ENCODE results near the gene TBC1D22A. TPM values are rescaled to one million over a fixed set of nuclear protein-coding genes. Genes with fewer than 3 reads are reported as not detected.

Gene TBC1D22A
- total RNA-seq, 1 experiment from 2014 or later = 32.6 TPM

DNA sequence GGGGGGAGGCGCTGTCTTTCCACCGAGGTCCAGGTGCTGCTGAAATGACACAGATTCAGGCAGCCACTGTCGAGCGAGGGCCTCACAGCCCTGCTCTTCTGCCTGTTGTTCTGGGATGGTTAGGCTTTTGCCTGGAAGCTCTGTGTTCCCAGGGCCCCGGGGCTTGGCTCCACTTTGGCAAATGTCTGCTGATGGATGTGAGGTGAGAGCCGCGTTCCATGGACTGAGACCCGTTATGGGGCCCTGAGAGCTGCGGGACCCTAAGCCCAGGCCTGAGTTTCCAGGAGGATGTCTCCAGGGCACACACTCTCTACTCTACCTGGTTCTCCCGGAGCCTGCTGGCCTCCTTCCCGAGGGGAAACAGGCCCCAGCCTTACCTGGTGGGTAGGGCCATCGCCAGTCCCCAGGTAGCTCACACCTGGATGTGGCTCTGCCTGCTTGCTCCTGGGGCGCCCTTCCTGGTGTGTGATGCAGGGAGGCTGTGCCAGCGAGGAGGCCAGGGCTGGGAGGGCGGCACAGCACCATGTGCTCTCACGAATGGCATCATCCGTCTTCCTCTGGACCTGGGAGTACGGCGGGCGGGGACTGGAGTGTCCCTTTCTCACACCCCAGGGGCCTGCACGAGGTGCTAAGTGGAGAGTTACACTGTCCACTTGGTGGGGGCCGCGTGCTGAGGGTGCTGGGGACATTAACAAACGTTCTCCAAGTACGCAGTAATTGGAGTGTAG lies 435.5 kb downstream of the TBC1D22A start:
- CTCF ChIA-PET = no interaction called here
- no peaks in the 10 kb centered on the region for H3K9me3 ChIP-seq
- no peak for DNase-seq
- POLR2A ChIA-PET = no interaction called here
- no peaks in the 10 kb centered on the region for H3K36me3 ChIP-seq (ENCODE audit: control insufficient read depth, insufficient read depth, low read length)
- no peak overlapping the region for H3K4me3 ChIP-seq (ENCODE audit: low read depth, low read length)
- H3K36me3 Mint-ChIP-seq (ENCODE audit: insufficient read depth, unreplicated experiment) = no peaks in the 10 kb centered on the region
- no peaks in the 10 kb centered on the region for H3K4me1 Mint-ChIP-seq (ENCODE audit: low read depth, unreplicated experiment)
- H3K27ac Mint-ChIP-seq (ENCODE audit: unreplicated experiment) = no peak overlapping the region
- TF ChIP-seq, protein P1, sequence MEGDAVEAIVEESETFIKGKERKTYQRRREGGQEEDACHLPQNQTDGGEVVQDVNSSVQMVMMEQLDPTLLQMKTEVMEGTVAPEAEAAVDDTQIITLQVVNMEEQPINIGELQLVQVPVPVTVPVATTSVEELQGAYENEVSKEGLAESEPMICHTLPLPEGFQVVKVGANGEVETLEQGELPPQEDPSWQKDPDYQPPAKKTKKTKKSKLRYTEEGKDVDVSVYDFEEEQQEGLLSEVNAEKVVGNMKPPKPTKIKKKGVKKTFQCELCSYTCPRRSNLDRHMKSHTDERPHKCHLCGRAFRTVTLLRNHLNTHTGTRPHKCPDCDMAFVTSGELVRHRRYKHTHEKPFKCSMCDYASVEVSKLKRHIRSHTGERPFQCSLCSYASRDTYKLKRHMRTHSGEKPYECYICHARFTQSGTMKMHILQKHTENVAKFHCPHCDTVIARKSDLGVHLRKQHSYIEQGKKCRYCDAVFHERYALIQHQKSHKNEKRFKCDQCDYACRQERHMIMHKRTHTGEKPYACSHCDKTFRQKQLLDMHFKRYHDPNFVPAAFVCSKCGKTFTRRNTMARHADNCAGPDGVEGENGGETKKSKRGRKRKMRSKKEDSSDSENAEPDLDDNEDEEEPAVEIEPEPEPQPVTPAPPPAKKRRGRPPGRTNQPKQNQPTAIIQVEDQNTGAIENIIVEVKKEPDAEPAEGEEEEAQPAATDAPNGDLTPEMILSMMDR (IDR thresholded peaks at IDR 0.05; ENCODE audit: insufficient read depth in 1 of 2, low read depth in 1 of 2, low read length in 1 of 2, severe bottlenecking in 1 of 2, unreplicated experiment in 1 of 2) = no peak
- intact Hi-C loops (cut with micrococcal nuclease; ENCODE audit: unreplicated experiment) = no loop called here
- BruUV-seq (replicated peaks) = no TSS peak
- peaks cover 6% of the 10 kb centered on the region for H3K27me3 Mint-ChIP-seq (ENCODE audit: insufficient read depth, unreplicated experiment)
- H3K4me3 Mint-ChIP-seq (ENCODE audit: unreplicated experiment) = no peak overlapping the region
- no peaks in the 10 kb centered on the region for H3K9me3 Mint-ChIP-seq (ENCODE audit: unreplicated experiment)
- H3K27me3 ChIP-seq (replicated peaks; ENCODE audit: control insufficient read depth, insufficient read depth, low read length) = no peaks in the 10 kb centered on the region
- H3K4me1 ChIP-seq = no peaks in the 10 kb centered on the region

DNA sequence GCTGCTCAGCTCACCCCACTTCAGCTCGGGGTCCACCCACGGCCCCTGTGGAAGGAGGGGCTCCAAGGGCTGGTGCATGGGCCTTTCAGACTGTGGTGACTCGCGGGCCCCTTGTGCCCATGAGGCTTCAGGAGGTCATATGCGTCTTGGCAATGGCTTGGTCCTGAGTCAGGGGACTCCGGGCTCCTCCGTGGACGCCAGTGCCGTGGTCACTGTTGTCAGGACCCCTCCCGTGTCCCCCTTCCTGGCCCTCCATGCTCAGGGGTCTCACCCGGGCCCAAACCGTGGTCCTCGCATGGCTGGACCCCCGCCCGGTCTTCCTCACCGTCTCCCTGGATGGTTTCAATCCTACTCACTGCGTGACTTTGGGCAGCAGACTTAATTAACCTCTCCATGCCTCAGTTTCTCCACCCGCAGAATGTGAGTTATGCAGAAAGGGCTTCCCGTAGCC lies 436.4 kb downstream of the TBC1D22A start:
- peaks cover 6% of the 10 kb centered on the region for H3K27me3 Mint-ChIP-seq (ENCODE audit: insufficient read depth, unreplicated experiment)
- Histone ChIP-seq H3K27me3 (replicated peaks; ENCODE audit: control insufficient read depth, insufficient read depth, low read length) (no peaks in the 10 kb centered on the region), H3K4me3 (ENCODE audit: low read depth, low read length) (no peak overlapping the region), H3K4me1 (no peaks in the 10 kb centered on the region), H3K9me3 (no peaks in the 10 kb centered on the region), H3K36me3 (ENCODE audit: control insufficient read depth, insufficient read depth, low read length) (no peaks in the 10 kb centered on the region)
- no TSS peak for BruUV-seq (replicated peaks)
- H3K36me3 Mint-ChIP-seq (ENCODE audit: insufficient read depth, unreplicated experiment) = no peaks in the 10 kb centered on the region
- DNase-seq = no peak
- TF ChIP-seq, protein P1 (IDR thresholded peaks at IDR 0.05; ENCODE audit: insufficient read depth in 1 of 2, low read depth in 1 of 2, low read length in 1 of 2, severe bottlenecking in 1 of 2, unreplicated experiment in 1 of 2) = no peak
- no peak overlapping the region for H3K27ac Mint-ChIP-seq (ENCODE audit: unreplicated experiment)
- intact Hi-C loops (cut with micrococcal nuclease; ENCODE audit: unreplicated experiment) = no loop called here
- H3K4me1 Mint-ChIP-seq (ENCODE audit: low read depth, unreplicated experiment) = no peaks in the 10 kb centered on the region
- H3K4me3 Mint-ChIP-seq (ENCODE audit: unreplicated experiment) = no peak overlapping the region
- CTCF ChIA-PET = no interaction called here
- H3K9me3 Mint-ChIP-seq (ENCODE audit: unreplicated experiment) = no peaks in the 10 kb centered on the region
- POLR2A ChIA-PET = no interaction called here

DNA sequence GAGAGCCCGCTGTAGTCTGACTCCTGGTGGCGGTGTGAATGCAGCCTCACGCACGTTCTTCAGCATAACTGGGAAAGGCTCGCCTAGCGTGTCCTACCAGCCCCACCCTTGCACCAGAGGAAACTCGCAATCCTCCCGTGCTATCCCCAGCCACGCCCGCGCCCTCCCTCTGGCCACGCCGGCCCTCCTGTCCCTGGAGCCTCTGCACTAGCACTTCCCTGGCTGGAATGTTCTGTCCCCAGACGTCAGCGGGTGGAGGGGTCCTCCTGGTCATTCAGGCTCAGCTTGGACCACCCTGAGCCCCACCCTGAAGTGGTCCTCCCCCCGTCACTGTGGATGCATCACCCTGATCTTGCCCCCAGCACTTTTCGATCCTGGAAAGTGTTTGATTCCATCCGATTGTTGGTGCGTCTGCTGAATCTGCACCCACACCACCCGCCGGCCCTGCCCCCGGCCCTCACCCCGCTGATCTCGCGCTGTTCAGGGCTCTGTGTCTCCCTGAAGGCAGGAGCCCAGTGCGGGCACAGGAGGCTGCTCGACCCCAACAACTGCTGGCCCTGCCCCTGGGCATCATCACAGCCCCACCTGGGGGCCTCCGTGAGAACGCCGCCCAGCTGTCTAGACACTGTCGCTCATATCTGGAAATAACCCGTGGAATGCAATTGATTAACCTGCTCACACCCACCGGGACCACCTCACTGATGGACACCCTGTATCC lies 437.0 kb downstream of the TBC1D22A start:
- CTCF ChIA-PET = interaction anchor here (0.6 kb wide), 1 partner anchor 86 kb away, joined by 3 read pairs; no protein-coding TSS in a partner anchor
- no TSS peak for BruUV-seq (replicated peaks)
- Mint-ChIP-seq H3K4me1 (ENCODE audit: low read depth, unreplicated experiment) (no peaks in the 10 kb centered on the region), H3K9me3 (ENCODE audit: unreplicated experiment) (no peaks in the 10 kb centered on the region), H3K4me3 (ENCODE audit: unreplicated experiment) (no peak overlapping the region), H3K36me3 (ENCODE audit: insufficient read depth, unreplicated experiment) (no peaks in the 10 kb centered on the region), H3K27ac (ENCODE audit: unreplicated experiment) (no peak overlapping the region), H3K27me3 (ENCODE audit: insufficient read depth, unreplicated experiment) (peaks cover 6% of the 10 kb centered on the region)
- no peak overlapping the region for H3K4me3 ChIP-seq (ENCODE audit: low read depth, low read length)
- POLR2A ChIA-PET = interaction anchor here (0.6 kb wide), 1 partner anchor 12 kb away, joined by 7 read pairs; no protein-coding TSS in a partner anchor
- H3K4me1 ChIP-seq = no peaks in the 10 kb centered on the region
- TF ChIP-seq, protein P1 (IDR thresholded peaks at IDR 0.05; ENCODE audit: insufficient read depth in 1 of 2, low read depth in 1 of 2, low read length in 1 of 2, severe bottlenecking in 1 of 2, unreplicated experiment in 1 of 2) = no peak
- no peaks in the 10 kb centered on the region for H3K36me3 ChIP-seq (ENCODE audit: control insufficient read depth, insufficient read depth, low read length)
- no peaks in the 10 kb centered on the region for H3K27me3 ChIP-seq (replicated peaks; ENCODE audit: control insufficient read depth, insufficient read depth, low read length)
- DNase-seq = no peak
- H3K9me3 ChIP-seq = no peaks in the 10 kb centered on the region
- intact Hi-C loops (cut with micrococcal nuclease; ENCODE audit: unreplicated experiment) = no loop called here
